Activated CD4-positive, alpha-beta T cell treated with anti-CD3 and anti-CD28 coated beads, Interleukin-2, amount 10 ng/mL, durations not matched to agents 7 days and 5 days (primary cell): ENCODE results near the gene SLC39A12. TPM values are rescaled to one million over a fixed set of nuclear protein-coding genes. Genes with fewer than 3 reads are reported as not detected.

ENCODE experiments used
- CTCF ChIA-PET: fragments of 350-600 bp; sonication (Branson Sonifier 250); formaldehyde crosslinking; loops from one replicate; lab custom pipeline; 2021; ENCODE audit warnings: antibody characterized with exemption; lab: Charles Lee
- POLR2A ChIA-PET: fragments of 350-600 bp; sonication (Branson Sonifier 250); formaldehyde crosslinking; loops from one replicate; lab custom pipeline; 2021; ENCODE audit warnings: antibody characterized with exemption; lab: Charles Lee
- DNase-seq: peaks from one replicate; pipeline ENCODE4 v3.0.0-alpha.2; 2020
- H3K27ac Mint-ChIP-seq: one replicate; pipeline ENCODE4 v1.8.0; 2021; ENCODE audit warnings: mild to moderate bottlenecking, moderate library complexity, mixed read lengths
- H3K27me3 Mint-ChIP-seq: one replicate; pipeline ENCODE4 v1.8.0; 2021; ENCODE audit warnings: mixed read lengths
- H3K36me3 Mint-ChIP-seq: one replicate; pipeline ENCODE4 v1.8.0; 2021; ENCODE audit warnings: low read depth, mixed read lengths
- H3K4me1 Mint-ChIP-seq: one replicate; pipeline ENCODE4 v1.8.0; 2021; ENCODE audit warnings: mixed read lengths
- H3K4me3 Mint-ChIP-seq: one replicate; pipeline ENCODE4 v1.8.0; 2021; ENCODE audit warnings: mild to moderate bottlenecking, moderate library complexity, mixed read lengths
- H3K9me3 Mint-ChIP-seq: one replicate; pipeline ENCODE4 v1.8.0; 2021; ENCODE audit warnings: mixed read lengths
- total RNA-seq, 2 experiments: library from RNA; stranded (reverse); gene quantifications; one replicate each; pipeline ENCODE4 v1.2.3, GENCODE V29; 2021

SLC39A12 gene
- total RNA-seq, 2 experiments from 2014 or later, result not detected

- no peak for DNase-seq
- no peaks in the 10 kb centered on the region for H3K36me3 Mint-ChIP-seq
- ChIA-PET CTCF (no interaction called here), POLR2A (no interaction called here)
- H3K27ac Mint-ChIP-seq, result no peak overlapping the region
- no peaks in the 10 kb centered on the region for H3K4me1 Mint-ChIP-seq
- no peaks in the 10 kb centered on the region for H3K27me3 Mint-ChIP-seq
- no peaks in the 10 kb centered on the region for H3K9me3 Mint-ChIP-seq
- no peak overlapping the region for H3K4me3 Mint-ChIP-seq
These were observed 91.7 kb downstream of the SLC39A12 start for GRCh38 chr10:18043148-18044006.

GRCh38 chr10:18044976-18045720 is 93.4 kb downstream of the SLC39A12 start:
- H3K9me3 Mint-ChIP-seq, result no peaks in the 10 kb centered on the region
- no peak overlapping the region for H3K27ac Mint-ChIP-seq
- no peaks in the 10 kb centered on the region for H3K27me3 Mint-ChIP-seq
- POLR2A ChIA-PET, result no interaction called here
- H3K4me3 Mint-ChIP-seq, result no peak overlapping the region
- H3K4me1 Mint-ChIP-seq, result no peaks in the 10 kb centered on the region
- DNase-seq, result no peak
- no peaks in the 10 kb centered on the region for H3K36me3 Mint-ChIP-seq
- CTCF ChIA-PET, result no interaction called here

- POLR2A ChIA-PET, result no interaction called here
- DNase-seq, result no peak
- no peak overlapping the region for H3K27ac Mint-ChIP-seq
- peaks cover 1% of the 10 kb centered on the region for H3K27me3 Mint-ChIP-seq
- H3K4me1 Mint-ChIP-seq, result peaks cover 4% of the 10 kb centered on the region
- CTCF ChIA-PET, result no interaction called here
- no peak overlapping the region for H3K4me3 Mint-ChIP-seq
- no peaks in the 10 kb centered on the region for H3K36me3 Mint-ChIP-seq
- H3K9me3 Mint-ChIP-seq, result no peaks in the 10 kb centered on the region
These were observed 104.9 kb downstream of the SLC39A12 start for GRCh38 chr10:18056583-18056982.

GRCh38 chr10:18059826-18060559 is 108.3 kb downstream of the SLC39A12 start:
- no peaks in the 10 kb centered on the region for H3K4me1 Mint-ChIP-seq
- H3K27ac Mint-ChIP-seq, result no peak overlapping the region
- no peaks in the 10 kb centered on the region for H3K9me3 Mint-ChIP-seq
- DNase-seq, result no peak
- ChIA-PET CTCF (no interaction called here), POLR2A (no interaction called here)
- no peaks in the 10 kb centered on the region for H3K36me3 Mint-ChIP-seq
- no peaks in the 10 kb centered on the region for H3K27me3 Mint-ChIP-seq
- no peak overlapping the region for H3K4me3 Mint-ChIP-seq

- Mint-ChIP-seq H3K9me3 (no peaks in the 10 kb centered on the region), H3K27ac (no peak overlapping the region), H3K4me1 (no peaks in the 10 kb centered on the region), H3K4me3 (no peak overlapping the region), H3K27me3 (no peaks in the 10 kb centered on the region), H3K36me3 (no peaks in the 10 kb centered on the region)
- DNase-seq, result no peak
- ChIA-PET CTCF (no interaction called here), POLR2A (no interaction called here)
These were observed 115.2 kb downstream of the SLC39A12 start for GRCh38 chr10:18066947-18067346.

GRCh38 chr10:18068401-18068800 is 116.7 kb downstream of the SLC39A12 start:
- ChIA-PET POLR2A (no interaction called here), CTCF (no interaction called here)
- Mint-ChIP-seq H3K27me3 (no peaks in the 10 kb centered on the region), H3K4me3 (no peak overlapping the region), H3K4me1 (no peaks in the 10 kb centered on the region), H3K9me3 (no peaks in the 10 kb centered on the region), H3K36me3 (no peaks in the 10 kb centered on the region), H3K27ac (no peak overlapping the region)
- DNase-seq, result no peak

- Mint-ChIP-seq H3K9me3 (no peaks in the 10 kb centered on the region), H3K4me1 (no peaks in the 10 kb centered on the region), H3K36me3 (no peaks in the 10 kb centered on the region), H3K27me3 (no peaks in the 10 kb centered on the region), H3K27ac (no peak overlapping the region), H3K4me3 (no peak overlapping the region)
- POLR2A ChIA-PET, result no interaction called here
- no peak for DNase-seq
- CTCF ChIA-PET, result no interaction called here
These were observed 119.9 kb downstream of the SLC39A12 start for GRCh38 chr10:18071591-18071990.

GRCh38 chr10:18073314-18073713 is 121.6 kb downstream of the SLC39A12 start:
- Mint-ChIP-seq H3K27ac (no peak overlapping the region), H3K4me3 (no peak overlapping the region), H3K27me3 (no peaks in the 10 kb centered on the region), H3K9me3 (no peaks in the 10 kb centered on the region), H3K36me3 (no peaks in the 10 kb centered on the region), H3K4me1 (no peaks in the 10 kb centered on the region)
- ChIA-PET POLR2A (no interaction called here), CTCF (no interaction called here)
- DNase-seq, result no peak

- Mint-ChIP-seq H3K4me1 (no peaks in the 10 kb centered on the region), H3K4me3 (no peak overlapping the region), H3K36me3 (no peaks in the 10 kb centered on the region), H3K9me3 (no peaks in the 10 kb centered on the region), H3K27ac (no peak overlapping the region), H3K27me3 (no peaks in the 10 kb centered on the region)
- CTCF ChIA-PET, result no interaction called here
- no peak for DNase-seq
- POLR2A ChIA-PET, result no interaction called here
These were observed 124.2 kb downstream of the SLC39A12 start for GRCh38 chr10:18075881-18076280.

- POLR2A ChIA-PET, result no interaction called here
- H3K27ac Mint-ChIP-seq, result no peak overlapping the region
- no peaks in the 10 kb centered on the region for H3K36me3 Mint-ChIP-seq
- no peak for DNase-seq
- CTCF ChIA-PET, result no interaction called here
- H3K9me3 Mint-ChIP-seq, result no peaks in the 10 kb centered on the region
- no peaks in the 10 kb centered on the region for H3K4me1 Mint-ChIP-seq
- no peaks in the 10 kb centered on the region for H3K27me3 Mint-ChIP-seq
- H3K4me3 Mint-ChIP-seq, result no peak overlapping the region
These were observed 128.1 kb downstream of the SLC39A12 start for GRCh38 chr10:18079665-18080295.

GRCh38 chr10:18082381-18082780 is 130.7 kb downstream of the SLC39A12 start:
- Mint-ChIP-seq H3K36me3 (no peaks in the 10 kb centered on the region), H3K27me3 (no peaks in the 10 kb centered on the region), H3K4me1 (no peaks in the 10 kb centered on the region), H3K9me3 (no peaks in the 10 kb centered on the region), H3K4me3 (no peak overlapping the region), H3K27ac (no peak overlapping the region)
- ChIA-PET CTCF (no interaction called here), POLR2A (interaction anchor here (0.6 kb wide), 1 partner anchor 11 kb away, joined by 3 read pairs; no protein-coding TSS in a partner anchor)
- no peak for DNase-seq

GRCh38 chr10:18085855-18086254 is 134.1 kb downstream of the SLC39A12 start:
- H3K27ac Mint-ChIP-seq, result no peak overlapping the region
- ChIA-PET POLR2A (no interaction called here), CTCF (no interaction called here)
- H3K4me1 Mint-ChIP-seq, result no peaks in the 10 kb centered on the region
- H3K36me3 Mint-ChIP-seq, result no peaks in the 10 kb centered on the region
- H3K9me3 Mint-ChIP-seq, result peaks cover 4% of the 10 kb centered on the region
- no peak overlapping the region for H3K4me3 Mint-ChIP-seq
- H3K27me3 Mint-ChIP-seq, result no peaks in the 10 kb centered on the region
- DNase-seq, result no peak
